ENCODE results near the gene CARD10. TPM values are rescaled to one million over a fixed set of nuclear protein-coding genes. Genes with fewer than 3 reads are reported as not detected.

CARD10 gene
- polyA plus RNA-seq, 1 experiment, result 5.8 TPM

DNA sequence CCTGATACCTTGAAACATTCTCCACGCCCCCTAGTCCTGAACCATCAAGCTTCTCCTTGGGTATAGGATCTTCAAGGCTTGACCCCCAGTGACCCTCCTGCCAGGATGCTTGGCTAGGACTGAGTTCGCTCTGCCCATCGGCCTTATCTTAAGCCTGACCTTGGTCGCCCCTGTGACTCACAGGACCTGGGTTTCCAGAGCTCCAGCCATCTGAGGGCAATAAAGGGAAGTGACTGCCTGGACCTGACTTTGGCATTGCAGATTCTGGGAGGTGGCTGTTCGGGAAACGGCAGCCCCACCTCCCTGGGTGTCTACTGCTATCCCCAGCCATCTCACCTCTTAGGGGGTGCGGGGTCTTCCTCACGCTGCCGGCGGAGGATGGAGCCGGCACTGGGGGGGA lies 15.4 kb downstream of the CARD10 start:
- CTCF ChIA-PET, result no interaction called here

GRCh38 chr22:37503183-37503683 lies 16.0 kb downstream of the CARD10 start:
- ChIA-PET CTCF (no interaction called here), POLR2A (no interaction called here)
- Histone ChIP-seq H3K4me3 (ENCODE audit: low read depth, low read length) (no peak overlapping the region), H3K9me3 (ENCODE audit: control insufficient read depth, insufficient read depth, low read length) (no peaks in the 10 kb centered on the region; the same call in 1 of the 2 replicates), H3K27ac (ENCODE audit: low read depth, low read length) (no peak overlapping the region), H3K27me3 (ENCODE audit: control insufficient read depth, insufficient read depth, low read length) (no peaks in the 10 kb centered on the region)
- DNase-seq (ENCODE audit: low read depth, low spot score), result no peak
- no peak for TF ChIP-seq CTCF (IDR thresholded peaks at IDR 0.05; ENCODE audit: low read depth, low read length)

More for the DNA sequence above, 15.4 kb downstream of the CARD10 start:
- no peak for TF ChIP-seq CTCF (IDR thresholded peaks at IDR 0.05; ENCODE audit: low read depth, low read length)
- no peak overlapping the region for H3K27ac ChIP-seq (ENCODE audit: low read depth, low read length)
- no peaks in the 10 kb centered on the region; the same call in 1 of the 2 replicates for H3K9me3 ChIP-seq (ENCODE audit: control insufficient read depth, insufficient read depth, low read length)
- H3K27me3 ChIP-seq (ENCODE audit: control insufficient read depth, insufficient read depth, low read length), result no peaks in the 10 kb centered on the region
- POLR2A ChIA-PET, result no interaction called here
- no peak overlapping the region for H3K4me3 ChIP-seq (ENCODE audit: low read depth, low read length)
- no peak for DNase-seq (ENCODE audit: low read depth, low spot score)

DNA sequence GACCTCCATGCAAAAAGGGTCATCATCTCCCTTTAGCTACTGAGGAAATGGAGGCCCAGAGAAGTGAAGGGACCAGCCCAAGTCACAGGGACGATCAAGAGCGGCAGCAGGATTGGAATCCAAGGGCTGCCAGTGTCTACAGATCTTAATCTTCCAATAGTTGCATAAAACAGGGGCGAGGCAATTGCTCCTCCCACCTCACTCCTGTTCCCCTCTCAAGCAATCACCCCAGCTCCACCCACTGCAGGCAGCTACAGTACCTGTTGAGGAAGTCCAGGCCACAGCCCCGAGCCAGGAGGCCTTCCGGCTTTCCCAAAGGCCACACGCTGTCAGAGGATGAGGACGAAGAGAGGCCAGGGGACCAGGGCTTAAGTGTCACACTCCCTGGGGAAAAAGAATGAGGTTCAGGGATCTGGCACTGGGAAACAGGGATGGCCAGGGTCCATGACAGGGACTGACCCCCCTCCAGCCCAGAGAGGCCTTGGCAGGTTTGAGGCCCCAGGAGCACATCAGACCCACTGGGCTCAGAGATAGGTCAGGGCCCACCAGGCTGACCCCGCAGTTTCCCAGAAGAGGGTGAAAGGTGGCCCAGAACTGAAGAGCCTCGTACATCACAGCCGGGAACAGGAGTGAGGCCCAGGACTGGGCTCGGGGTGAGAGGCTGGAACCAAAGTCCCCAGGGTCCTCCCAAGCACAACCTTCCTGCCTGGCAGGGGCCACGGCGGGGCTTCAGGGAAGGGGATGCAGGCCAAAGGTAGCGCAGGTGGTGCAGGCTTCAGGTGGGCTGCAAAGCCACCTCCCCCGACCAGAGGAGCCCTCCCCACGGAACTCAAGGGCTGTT lies 16.7 kb downstream of the CARD10 start:
- no peaks in the 10 kb centered on the region; the same call in 1 of the 2 replicates for H3K9me3 ChIP-seq (ENCODE audit: control insufficient read depth, insufficient read depth, low read length)
- CTCF ChIA-PET, result no interaction called here
- POLR2A ChIA-PET, result interaction anchor here (0.7 kb wide), 1 partner anchor 48 kb away, joined by 3 read pairs; no protein-coding TSS in a partner anchor
- no peak overlapping the region for H3K4me3 ChIP-seq (ENCODE audit: low read depth, low read length)
- no peaks in the 10 kb centered on the region for H3K27me3 ChIP-seq (ENCODE audit: control insufficient read depth, insufficient read depth, low read length)
- H3K27ac ChIP-seq (ENCODE audit: low read depth, low read length), result no peak overlapping the region
- TF ChIP-seq CTCF (IDR thresholded peaks at IDR 0.05; ENCODE audit: low read depth, low read length), result no peak
- DNase-seq (ENCODE audit: low read depth, low spot score), result no peak

GRCh38 chr22:37501610-37502341 lies 17.4 kb downstream of the CARD10 start:
- no peak for TF ChIP-seq CTCF (IDR thresholded peaks at IDR 0.05; ENCODE audit: low read depth, low read length)
- ChIA-PET POLR2A (interaction anchor here (0.7 kb wide), 1 partner anchor 48 kb away, joined by 3 read pairs; no protein-coding TSS in a partner anchor), CTCF (no interaction called here)
- Histone ChIP-seq H3K4me3 (ENCODE audit: low read depth, low read length) (no peak overlapping the region), H3K27me3 (ENCODE audit: control insufficient read depth, insufficient read depth, low read length) (no peaks in the 10 kb centered on the region), H3K9me3 (ENCODE audit: control insufficient read depth, insufficient read depth, low read length) (no peaks in the 10 kb centered on the region; the same call in 1 of the 2 replicates), H3K27ac (ENCODE audit: low read depth, low read length) (peak overlapping the region; percentile 49)
- DNase-seq (ENCODE audit: low read depth, low spot score), result peak; percentile 59

All from AG04450 (cell line).